OCI-LY3 (cell line): Measurements from ENCODE around the gene MOGAT3.

ENCODE experiments used
- H2AFZ ChIP-seq: fragments of 200-600, 300-600 bp; shearing (Covaris generic); 2 replicates; pipeline ENCODE4 v1.6.0; 2014; ENCODE audit warnings: antibody characterized with exemption, low read depth, low read length
- H3K27ac ChIP-seq: fragments of 200-600, 300-600 bp; sonication (generic); 2 replicates; pipeline ENCODE4 v1.5.1; 2014; ENCODE audit warnings: mild to moderate bottlenecking, low read length, moderate library complexity, mixed read lengths
- H3K27me3 ChIP-seq: fragments of 200-600, 300-600 bp; sonication (generic); 2 replicates; pipeline ENCODE4 v1.6.1; 2014; ENCODE audit warnings: low read depth, low read length, mixed read lengths
- H3K36me3 ChIP-seq: fragments of 200-600, 300-600 bp; sonication (generic); replicated peaks from 2 replicates; pipeline ENCODE3; 2014; ENCODE audit warnings: low read depth, low read length, mixed read lengths
- H3K4me1 ChIP-seq: fragments of 300-600, 200-600 bp; sonication (generic); 2 replicates; pipeline ENCODE4 v1.6.1; 2014; ENCODE audit warnings: low read length, mixed read lengths
- H3K4me2 ChIP-seq: fragments of 200-600, 300-600 bp; sonication (generic); 2 replicates; pipeline ENCODE4 v1.6.1; 2014; ENCODE audit warnings: low read length, mixed read lengths
- H3K4me3 ChIP-seq: fragments of 300-600, 200-600 bp; sonication (generic); 2 replicates; pipeline ENCODE4 v1.5.1; 2014; ENCODE audit warnings: antibody characterized with exemption, mild to moderate bottlenecking, low read length, moderate library complexity
- H3K79me2 ChIP-seq: fragments of 300-600, 200-600 bp; shearing (Covaris generic); 2 replicates; pipeline ENCODE4 v1.6.1; 2014; ENCODE audit warnings: mild to moderate bottlenecking, low read length, mixed read lengths
- H3K9ac ChIP-seq: fragments of 300-600, 200-600 bp; shearing (Covaris generic); 2 replicates; pipeline ENCODE4 v1.6.0; 2014; ENCODE audit warnings: mild to moderate bottlenecking, low read length, moderate library complexity
- H3K9me3 ChIP-seq: fragments of 200-600, 300-600 bp; shearing (Covaris generic); 2 replicates; pipeline ENCODE4 v1.6.1; 2014; ENCODE audit warnings: low read length, mixed read lengths; ENCODE audit not compliant: insufficient read depth
- H4K20me1 ChIP-seq: fragments of 200-600, 300-600 bp; sonication (generic); 2 replicates; pipeline ENCODE4 v1.6.1; 2016; ENCODE audit warnings: low read length, mixed read lengths; ENCODE audit not compliant: insufficient read depth
- EZH2phosphoT487 ChIP-seq: fragments of 200-600 bp; shearing (Covaris generic); IDR thresholded peaks from 2 replicates; pipeline ENCODE4 v1.6.1; 2018; ENCODE audit warnings: antibody characterized with exemption, mixed run types, low read depth
- TF ChIP-seq, protein P1 (sequence below): fragments of 200-600, 300-600 bp; sonication (generic); IDR thresholded peaks from 2 replicates; pipeline ENCODE4 v1.5.1; 2014; ENCODE audit warnings: antibody characterized with exemption, low read length, low read depth

Gene MOGAT3

DNA sequence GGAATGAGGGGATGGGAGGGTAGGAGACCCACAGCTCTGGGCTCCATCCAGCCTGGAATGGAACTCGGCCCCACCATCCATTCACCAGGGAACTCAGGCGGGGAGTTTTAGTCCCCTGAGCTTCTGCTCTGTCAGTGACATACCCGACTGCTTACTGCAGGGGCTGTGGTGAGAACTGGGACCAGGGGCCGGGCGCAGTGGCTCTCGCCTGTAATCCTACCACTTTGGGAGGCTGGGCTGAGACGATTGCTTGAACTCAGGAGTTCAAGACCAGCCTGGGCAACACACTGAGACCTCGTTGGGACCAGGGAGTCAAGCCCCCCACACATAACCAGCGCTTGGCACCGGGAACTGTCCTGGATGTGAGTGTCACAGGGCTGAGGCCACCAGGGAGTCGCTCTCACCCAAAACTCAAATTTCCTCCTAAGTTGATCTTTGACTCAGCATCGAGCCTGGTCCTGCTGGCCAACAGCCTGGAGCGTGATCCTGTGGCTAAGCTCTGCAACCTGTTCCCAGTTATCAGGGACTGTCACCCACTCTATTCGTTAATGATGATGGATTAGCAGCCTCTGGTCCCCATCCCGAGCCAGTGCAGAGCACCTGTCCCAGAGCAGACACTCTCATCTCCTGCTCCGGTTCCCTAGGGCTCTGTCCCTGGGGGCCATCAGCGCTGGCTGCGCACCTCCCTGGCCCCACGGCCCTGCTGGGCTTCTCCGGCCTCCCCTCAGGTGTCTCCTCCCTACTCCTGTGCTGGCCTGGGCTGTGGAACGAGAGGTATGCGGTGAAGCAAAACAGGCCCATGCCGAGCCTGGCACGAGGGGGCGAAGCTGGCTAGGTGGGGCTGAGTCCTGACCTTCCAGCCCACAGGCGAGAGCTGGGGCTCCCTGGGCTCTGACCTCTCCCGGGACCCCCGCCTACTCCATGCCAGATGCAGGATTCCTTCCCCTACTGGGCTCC is 37.7 kb upstream of the MOGAT3 start:
- TF ChIP-seq, protein P1, sequence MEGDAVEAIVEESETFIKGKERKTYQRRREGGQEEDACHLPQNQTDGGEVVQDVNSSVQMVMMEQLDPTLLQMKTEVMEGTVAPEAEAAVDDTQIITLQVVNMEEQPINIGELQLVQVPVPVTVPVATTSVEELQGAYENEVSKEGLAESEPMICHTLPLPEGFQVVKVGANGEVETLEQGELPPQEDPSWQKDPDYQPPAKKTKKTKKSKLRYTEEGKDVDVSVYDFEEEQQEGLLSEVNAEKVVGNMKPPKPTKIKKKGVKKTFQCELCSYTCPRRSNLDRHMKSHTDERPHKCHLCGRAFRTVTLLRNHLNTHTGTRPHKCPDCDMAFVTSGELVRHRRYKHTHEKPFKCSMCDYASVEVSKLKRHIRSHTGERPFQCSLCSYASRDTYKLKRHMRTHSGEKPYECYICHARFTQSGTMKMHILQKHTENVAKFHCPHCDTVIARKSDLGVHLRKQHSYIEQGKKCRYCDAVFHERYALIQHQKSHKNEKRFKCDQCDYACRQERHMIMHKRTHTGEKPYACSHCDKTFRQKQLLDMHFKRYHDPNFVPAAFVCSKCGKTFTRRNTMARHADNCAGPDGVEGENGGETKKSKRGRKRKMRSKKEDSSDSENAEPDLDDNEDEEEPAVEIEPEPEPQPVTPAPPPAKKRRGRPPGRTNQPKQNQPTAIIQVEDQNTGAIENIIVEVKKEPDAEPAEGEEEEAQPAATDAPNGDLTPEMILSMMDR, result no peak
- no peak for TF ChIP-seq EZH2phosphoT487
- Histone ChIP-seq H3K27ac (no peak overlapping the region), H3K27me3 (no peaks in the 10 kb centered on the region), H3K9me3 (no peaks in the 10 kb centered on the region), H3K36me3 (no peaks in the 10 kb centered on the region), H4K20me1 (no peaks in the 10 kb centered on the region), H2AFZ (no peak overlapping the region), H3K4me2 (no peak overlapping the region), H3K79me2 (peaks cover 20% of the 10 kb centered on the region), H3K9ac (no peak overlapping the region), H3K4me1 (peaks cover 1% of the 10 kb centered on the region), H3K4me3 (no peak overlapping the region)

- no peak within 1 kb of the TSS for H2AFZ ChIP-seq
- peaks cover 9% of the 10 kb centered on the region; the same call in 1 of the 2 replicates for H3K79me2 ChIP-seq
- H3K36me3 ChIP-seq, result no peaks in the 10 kb centered on the region
- H3K9ac ChIP-seq, result no peak within 1 kb of the TSS
- H3K9me3 ChIP-seq, result no peaks in the 10 kb centered on the region
- no peak within 1 kb of the TSS for H3K27ac ChIP-seq
- H3K4me2 ChIP-seq, result no peak within 1 kb of the TSS
- H3K4me3 ChIP-seq, result no peak within 1 kb of the TSS
- no peak for TF ChIP-seq EZH2phosphoT487
- TF ChIP-seq, protein P1, result no peak
- no peaks in the 10 kb centered on the region for H4K20me1 ChIP-seq
- no peaks in the 10 kb centered on the region for H3K27me3 ChIP-seq
- H3K4me1 ChIP-seq, result no peaks in the 10 kb centered on the region
These were observed 36.6 kb upstream of the MOGAT3 start, which contains the start of gene CLDN15 for GRCh38 chr7:101237206-101238067. TSS of gene CLDN15 (minus strand) at chr7:101237802. CDS start at chr7:101237581, 221 bp downstream.

- Histone ChIP-seq H3K4me2 (no peak overlapping the region), H3K27ac (no peak overlapping the region), H3K27me3 (no peaks in the 10 kb centered on the region), H3K4me1 (no peaks in the 10 kb centered on the region), H3K9ac (no peak overlapping the region), H3K4me3 (no peak overlapping the region), H3K79me2 (peaks cover 4% of the 10 kb centered on the region; the same call in 1 of the 2 replicates), H2AFZ (no peak overlapping the region), H3K36me3 (no peaks in the 10 kb centered on the region), H4K20me1 (no peaks in the 10 kb centered on the region), H3K9me3 (no peaks in the 10 kb centered on the region)
- TF ChIP-seq, protein P1, result no peak
- no peak for TF ChIP-seq EZH2phosphoT487
These were observed 35.5 kb upstream of the MOGAT3 start for GRCh38 chr7:101236292-101236835.

GRCh38 chr7:101235522-101235921 is 34.7 kb upstream of the MOGAT3 start:
- Histone ChIP-seq H3K9me3 (no peaks in the 10 kb centered on the region), H3K27ac (no peak overlapping the region), H3K79me2 (no peaks in the 10 kb centered on the region), H3K27me3 (no peaks in the 10 kb centered on the region), H3K4me2 (no peak overlapping the region), H3K9ac (no peak overlapping the region), H3K4me1 (no peaks in the 10 kb centered on the region), H4K20me1 (no peaks in the 10 kb centered on the region), H3K4me3 (no peak overlapping the region), H3K36me3 (no peaks in the 10 kb centered on the region), H2AFZ (no peak overlapping the region)
- TF ChIP-seq EZH2phosphoT487, result no peak
- TF ChIP-seq, protein P1, result no peak
